C4-2B (cell line): ENCODE data around the gene RCHY1.

Experiments used
- H3K27ac ChIP-seq: fragments of 450-650 bp; 2 replicates; pipeline ENCODE4 v1.5.1; 2017
- ZFX ChIP-seq: fragments of 450-650 bp; IDR thresholded peaks from 2 replicates; pipeline ENCODE4 v1.6.1; 2017
- TF ChIP-seq, protein P1 (sequence below): fragments of 450-650 bp; conservative IDR thresholded peaks from 2 replicates; pipeline ENCODE4 v1.5.1; 2017; ENCODE audit warnings: mild to moderate bottlenecking

Gene RCHY1

DNA sequence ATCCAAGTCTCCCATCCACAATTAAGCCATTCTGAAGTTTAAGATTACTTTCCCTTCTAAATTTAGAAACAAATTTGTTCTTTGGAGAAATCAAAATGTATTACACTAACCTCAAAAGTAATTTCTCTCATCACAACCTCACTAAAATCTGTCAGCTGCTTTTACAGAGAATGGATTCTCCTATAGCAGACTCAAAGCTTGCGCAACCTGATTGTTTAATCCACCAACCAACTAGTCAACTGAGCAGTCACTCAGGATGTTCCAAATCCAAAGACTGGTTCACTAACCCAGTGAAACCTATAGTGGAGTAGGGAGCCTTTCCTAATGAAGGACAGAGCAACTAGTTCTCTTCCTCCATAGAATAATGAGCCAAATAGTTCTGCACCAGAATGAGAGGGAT lies 44.3 kb downstream of the RCHY1 start:
- no peak overlapping the region for H3K27ac ChIP-seq
- no peak for TF ChIP-seq ZFX
- TF ChIP-seq, protein P1, sequence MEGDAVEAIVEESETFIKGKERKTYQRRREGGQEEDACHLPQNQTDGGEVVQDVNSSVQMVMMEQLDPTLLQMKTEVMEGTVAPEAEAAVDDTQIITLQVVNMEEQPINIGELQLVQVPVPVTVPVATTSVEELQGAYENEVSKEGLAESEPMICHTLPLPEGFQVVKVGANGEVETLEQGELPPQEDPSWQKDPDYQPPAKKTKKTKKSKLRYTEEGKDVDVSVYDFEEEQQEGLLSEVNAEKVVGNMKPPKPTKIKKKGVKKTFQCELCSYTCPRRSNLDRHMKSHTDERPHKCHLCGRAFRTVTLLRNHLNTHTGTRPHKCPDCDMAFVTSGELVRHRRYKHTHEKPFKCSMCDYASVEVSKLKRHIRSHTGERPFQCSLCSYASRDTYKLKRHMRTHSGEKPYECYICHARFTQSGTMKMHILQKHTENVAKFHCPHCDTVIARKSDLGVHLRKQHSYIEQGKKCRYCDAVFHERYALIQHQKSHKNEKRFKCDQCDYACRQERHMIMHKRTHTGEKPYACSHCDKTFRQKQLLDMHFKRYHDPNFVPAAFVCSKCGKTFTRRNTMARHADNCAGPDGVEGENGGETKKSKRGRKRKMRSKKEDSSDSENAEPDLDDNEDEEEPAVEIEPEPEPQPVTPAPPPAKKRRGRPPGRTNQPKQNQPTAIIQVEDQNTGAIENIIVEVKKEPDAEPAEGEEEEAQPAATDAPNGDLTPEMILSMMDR: no peak

DNA sequence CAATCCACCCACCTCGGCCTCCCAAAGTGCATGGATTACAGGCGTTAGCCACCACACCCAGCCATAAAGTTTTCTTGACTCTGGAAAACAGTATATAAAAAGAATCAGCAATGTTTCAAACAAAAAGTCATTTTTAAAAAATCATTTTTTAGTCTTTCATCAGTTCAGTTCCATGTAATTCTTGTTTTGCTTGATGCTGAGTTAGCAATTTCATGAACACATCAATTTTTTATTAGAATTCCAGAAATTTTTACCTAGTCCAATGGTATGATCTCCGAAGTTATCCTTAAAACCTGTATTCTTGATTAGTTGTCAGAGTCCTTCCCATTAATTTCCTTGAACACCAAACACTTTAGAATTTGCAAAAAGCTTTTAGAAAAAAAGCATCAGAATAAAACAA lies 56.8 kb downstream of the RCHY1 start:
- H3K27ac ChIP-seq: no peak overlapping the region
- TF ChIP-seq ZFX: no peak
- TF ChIP-seq, protein P1: no peak

DNA sequence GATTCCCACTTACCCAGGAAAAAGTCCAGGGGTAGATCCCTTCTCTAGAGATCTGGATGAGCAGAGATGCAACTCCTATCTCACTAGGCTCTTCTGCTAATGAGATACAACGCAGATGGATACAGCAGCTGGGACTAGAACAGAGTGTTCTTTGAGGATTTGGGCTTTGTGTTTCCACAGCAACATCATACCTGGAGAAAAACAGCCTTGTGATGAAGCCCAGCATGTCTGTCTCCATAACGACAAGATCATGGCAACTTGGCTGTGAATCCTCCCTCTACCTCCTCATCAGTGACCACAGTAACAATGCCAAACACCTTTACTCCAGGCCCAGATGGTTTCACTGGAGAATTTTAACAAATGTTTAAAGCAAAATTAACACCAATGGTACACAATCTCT lies 80.1 kb downstream of the RCHY1 start:
- TF ChIP-seq, protein P1: no peak
- H3K27ac ChIP-seq: no peak overlapping the region

DNA sequence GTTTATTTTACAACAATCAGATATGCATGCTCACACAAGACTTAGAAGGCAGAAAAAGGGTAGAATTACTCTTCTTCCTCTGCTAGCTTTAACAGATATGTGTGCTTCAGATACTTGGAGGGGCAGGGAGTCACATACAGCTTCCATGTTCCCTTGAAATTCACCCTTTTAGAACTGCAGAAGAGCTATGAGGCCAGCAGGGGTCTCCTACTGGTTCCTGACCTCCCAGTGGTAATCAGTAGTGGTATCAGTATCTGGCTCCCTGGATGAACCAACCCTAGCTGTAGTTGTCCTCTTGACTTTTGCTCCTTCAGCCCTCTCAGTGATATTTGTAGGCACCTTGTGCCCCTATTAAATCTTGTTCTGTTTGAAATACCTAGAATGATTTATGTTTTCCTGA lies 81.5 kb downstream of the RCHY1 start:
- H3K27ac ChIP-seq: no peak overlapping the region

DNA sequence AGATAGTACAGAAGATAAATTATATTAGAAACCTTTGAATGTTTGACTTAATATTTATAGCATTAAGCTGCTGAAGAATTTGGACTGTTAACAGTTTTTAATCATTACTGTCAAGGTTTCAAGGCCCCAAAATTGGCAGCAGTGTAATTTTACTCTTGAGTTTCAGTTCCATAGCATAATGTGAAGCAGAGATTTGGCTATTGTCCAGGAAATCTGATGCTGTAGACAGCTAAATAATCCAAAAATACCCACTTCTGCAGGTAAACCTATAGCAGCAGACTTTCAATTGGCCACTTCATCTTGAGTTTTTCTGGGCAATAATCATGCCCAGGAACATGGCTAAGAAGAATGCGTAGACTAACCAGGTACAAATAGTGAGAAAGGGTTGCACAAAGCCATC lies 85.0 kb downstream of the RCHY1 start:
- H3K27ac ChIP-seq: no peak overlapping the region
- no peak for TF ChIP-seq ZFX
- TF ChIP-seq, protein P1: no peak

More for the DNA sequence above, 81.5 kb downstream of the RCHY1 start:
- TF ChIP-seq, protein P1: peak; percentile 48
- TF ChIP-seq ZFX: no peak
